ENCODE results near the gene CHCHD4. TPM values are rescaled to one million over a fixed set of nuclear protein-coding genes. Genes with fewer than 3 reads are reported as not detected.

CHCHD4 gene
- total RNA-seq, 1 experiment from 2014 or later, result 44.5 TPM

DNA sequence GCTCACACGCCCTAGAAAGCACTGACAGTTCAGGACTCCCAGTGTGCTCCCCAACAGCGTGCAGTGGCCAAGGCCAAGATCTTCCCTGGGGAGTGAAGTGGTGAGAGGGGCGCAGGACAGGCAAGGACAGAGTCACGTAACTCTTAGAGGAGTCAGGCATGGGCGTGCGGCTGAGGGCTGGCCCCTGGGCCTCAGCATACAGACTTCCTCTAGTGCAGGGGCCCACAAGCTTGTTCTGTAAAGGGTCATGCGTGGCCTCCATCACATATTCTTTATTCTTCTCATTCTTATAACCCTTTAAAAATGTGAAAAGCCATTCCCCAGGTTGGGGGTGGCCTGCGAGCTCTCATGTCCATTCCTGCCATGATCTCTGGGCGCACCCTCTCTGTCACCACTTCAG, 25.4 kb upstream of the CHCHD4 start:
- DNase-seq (ENCODE audit: low read depth), result no peak

DNA sequence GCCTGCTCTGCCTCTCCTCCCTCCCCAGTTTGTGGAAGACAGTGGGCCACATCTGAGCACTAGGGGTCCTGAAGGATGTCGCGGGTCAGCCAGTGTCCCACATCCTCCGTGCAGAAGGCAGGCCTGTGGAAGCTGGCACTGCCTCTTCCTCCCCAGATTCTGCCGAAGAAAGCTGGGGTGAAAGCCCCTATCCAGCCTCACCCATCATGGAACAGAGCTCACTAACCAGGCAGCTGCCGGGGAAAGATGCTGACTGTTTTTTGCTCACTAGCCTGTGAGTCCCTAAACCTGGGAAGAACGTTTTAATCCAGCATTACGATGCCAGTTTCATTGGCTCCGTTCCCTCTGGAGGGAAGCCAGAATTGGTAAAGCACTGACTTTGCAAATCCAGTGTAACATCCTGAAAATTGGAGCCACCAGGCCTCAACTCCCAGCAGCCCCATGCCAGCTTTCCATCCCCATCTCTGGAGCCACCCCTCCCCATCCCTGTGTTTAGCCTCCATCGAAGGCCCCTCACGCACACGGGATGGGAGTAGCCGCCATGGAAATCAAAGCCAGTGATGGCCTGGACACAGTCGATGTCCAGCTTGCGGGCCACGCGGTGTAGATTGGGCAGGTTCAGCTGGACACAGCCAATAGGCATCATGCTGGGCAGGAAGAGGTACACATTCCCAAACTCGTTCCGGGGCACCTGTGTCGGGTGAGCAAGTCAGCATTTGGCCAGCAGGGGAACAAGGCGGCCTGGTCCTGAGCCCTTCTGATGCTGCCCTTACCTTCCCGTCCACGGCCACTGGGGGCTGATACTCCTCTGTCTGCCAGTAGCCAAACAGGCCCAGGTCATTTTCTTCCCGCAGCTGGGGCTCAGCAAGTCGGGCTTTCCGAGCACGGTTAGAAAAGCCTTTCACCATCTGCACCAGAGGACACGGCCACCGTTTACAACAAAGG, 23.6 kb upstream of the CHCHD4 start:
- no peak for DNase-seq (ENCODE audit: low read depth)

GRCh38 chr3:14147617-14148016, 22.9 kb upstream of the CHCHD4 start:
- no peak for DNase-seq (ENCODE audit: low read depth)

DNA sequence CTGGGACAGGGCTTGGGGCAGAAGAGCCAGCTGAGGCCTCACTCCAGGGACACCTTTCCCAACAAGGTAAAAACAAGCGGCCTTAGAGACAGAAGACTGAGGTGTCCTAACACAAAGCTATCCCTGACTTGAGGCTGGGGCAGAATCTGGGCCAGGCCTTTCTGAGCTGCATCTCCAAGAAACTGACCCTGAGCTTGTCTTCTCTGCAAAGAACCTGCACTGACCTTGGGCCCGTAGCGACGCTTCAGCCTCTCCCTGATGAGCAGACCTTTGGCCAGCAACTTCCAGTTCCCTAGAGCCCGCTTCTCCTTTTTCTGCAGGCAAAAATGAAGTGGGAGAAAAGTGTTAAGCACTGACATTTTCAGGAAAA, 22.4 kb upstream of the CHCHD4 start:
- no peak for DNase-seq (ENCODE audit: low read depth)

- no peak for DNase-seq (ENCODE audit: low read depth)
Measured at GRCh38 chr3:14146381-14147065, 21.9 kb upstream of the CHCHD4 start.

GRCh38 chr3:14145670-14146380, 21.2 kb upstream of the CHCHD4 start:
- no peak for DNase-seq (ENCODE audit: low read depth)

- peak; percentile 37 for DNase-seq (ENCODE audit: low read depth)
Measured at GRCh38 chr3:14145236-14145635, 20.6 kb upstream of the CHCHD4 start.

GRCh38 chr3:14144423-14145075, 19.9 kb upstream of the CHCHD4 start:
- DNase-seq (ENCODE audit: low read depth), result peak; percentile 91

GRCh38 chr3:14143271-14144225, 18.9 kb upstream of the CHCHD4 start:
- peak; percentile 82 for DNase-seq (ENCODE audit: low read depth)

GRCh38 chr3:14142567-14143270, 18.0 kb upstream of the CHCHD4 start:
- no peak for DNase-seq (ENCODE audit: low read depth)

- DNase-seq (ENCODE audit: low read depth), result no peak
Measured at GRCh38 chr3:14141602-14142341, 17.1 kb upstream of the CHCHD4 start.

DNA sequence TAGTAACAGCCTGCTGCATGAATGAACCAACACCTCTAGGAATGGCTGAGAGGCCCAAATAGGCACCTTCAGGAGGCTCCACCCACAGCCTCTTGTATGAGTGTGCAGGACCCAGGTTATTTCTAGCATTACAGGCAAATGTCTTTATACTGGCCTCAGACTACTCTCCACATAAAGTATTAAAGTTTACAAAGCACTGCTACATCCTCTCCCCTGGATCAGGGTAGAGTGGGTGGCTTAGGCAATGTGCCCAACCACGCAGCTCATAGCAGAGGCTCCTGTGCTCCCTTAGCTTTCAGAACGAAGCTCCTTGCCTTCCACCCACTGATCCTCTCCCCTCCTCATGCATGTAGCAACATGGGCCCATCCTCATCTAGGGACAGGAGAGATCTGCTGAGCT, 16.5 kb upstream of the CHCHD4 start:
- no peak for DNase-seq (ENCODE audit: low read depth)

DNA sequence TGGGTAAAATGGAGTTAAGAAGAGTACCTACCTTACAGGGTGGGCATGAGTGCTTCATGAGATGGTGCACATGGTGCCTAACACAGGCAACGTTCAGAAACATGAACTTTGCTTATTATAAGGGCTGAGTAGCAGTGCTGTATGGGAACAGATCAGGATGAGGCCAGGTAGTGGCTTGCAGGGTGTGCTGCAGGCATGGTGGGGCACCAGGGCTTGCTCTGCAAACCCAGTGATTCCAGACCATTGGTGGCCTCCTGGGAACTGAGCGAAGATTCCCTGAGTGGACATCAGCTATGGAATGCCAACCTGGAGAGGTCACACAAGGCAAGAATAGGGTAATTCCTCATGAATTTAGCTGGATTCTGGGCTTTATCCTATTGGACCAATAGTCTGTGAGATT, 16.0 kb upstream of the CHCHD4 start:
- DNase-seq (ENCODE audit: low read depth), result no peak

DNA sequence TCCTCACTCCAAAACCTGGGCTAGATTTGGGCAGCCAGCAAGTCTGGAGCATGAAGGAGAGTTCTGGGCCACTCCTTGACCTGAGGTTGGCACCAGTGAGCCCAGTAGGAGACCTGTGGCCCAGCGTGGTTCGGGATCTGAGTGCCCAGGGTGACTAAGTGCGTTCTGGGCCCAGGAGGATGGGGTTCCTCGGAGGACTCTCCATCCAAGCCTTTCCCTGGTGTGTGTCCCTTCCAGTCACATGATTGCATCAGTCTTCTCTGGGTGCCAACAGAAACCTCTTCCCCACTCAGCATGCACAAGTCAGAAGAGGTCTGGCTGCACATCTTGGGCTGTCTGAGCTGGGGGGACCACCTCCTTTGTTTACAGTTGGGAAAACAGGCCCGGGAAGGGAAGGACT, 15.1 kb upstream of the CHCHD4 start:
- no peak for DNase-seq (ENCODE audit: low read depth)

DNA sequence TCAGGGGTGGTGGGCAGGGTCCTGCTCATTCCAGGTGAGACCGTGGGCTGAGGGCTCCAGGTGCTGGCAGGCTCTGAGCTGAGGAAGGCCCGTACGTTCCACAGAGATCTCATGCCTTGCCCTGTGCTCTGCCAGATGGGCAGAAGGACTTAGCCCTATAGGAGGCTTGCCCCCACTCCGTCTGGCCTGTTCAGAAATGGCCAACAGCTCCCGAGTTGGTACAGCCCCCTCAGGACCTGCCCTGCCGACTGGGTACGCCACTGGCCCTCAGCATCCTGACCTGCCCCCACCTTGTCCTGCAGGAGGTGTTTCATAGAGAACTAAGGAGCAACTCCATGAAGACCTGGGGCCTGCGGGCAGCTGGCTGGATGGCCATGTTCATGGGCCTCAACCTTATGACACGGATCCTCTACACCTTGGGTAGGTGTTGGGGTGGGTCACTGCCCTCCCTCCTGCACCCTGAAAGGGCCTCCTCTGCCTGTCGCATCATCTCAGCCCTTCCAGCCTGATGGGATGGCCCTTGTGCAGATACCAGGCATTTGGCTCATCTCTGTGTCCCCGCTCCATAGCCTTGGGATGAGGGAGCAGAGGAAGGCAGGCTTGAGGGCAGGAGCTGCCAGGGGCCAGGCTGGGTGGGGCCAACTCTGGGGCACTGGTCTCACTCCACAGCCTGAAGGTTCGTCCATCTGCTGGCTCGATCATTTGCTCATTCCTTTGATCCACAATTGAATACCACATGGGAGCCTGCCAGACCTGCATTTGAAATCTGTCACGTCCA, 14.4 kb upstream of the CHCHD4 start:
- DNase-seq (ENCODE audit: low read depth), result no peak

DNA sequence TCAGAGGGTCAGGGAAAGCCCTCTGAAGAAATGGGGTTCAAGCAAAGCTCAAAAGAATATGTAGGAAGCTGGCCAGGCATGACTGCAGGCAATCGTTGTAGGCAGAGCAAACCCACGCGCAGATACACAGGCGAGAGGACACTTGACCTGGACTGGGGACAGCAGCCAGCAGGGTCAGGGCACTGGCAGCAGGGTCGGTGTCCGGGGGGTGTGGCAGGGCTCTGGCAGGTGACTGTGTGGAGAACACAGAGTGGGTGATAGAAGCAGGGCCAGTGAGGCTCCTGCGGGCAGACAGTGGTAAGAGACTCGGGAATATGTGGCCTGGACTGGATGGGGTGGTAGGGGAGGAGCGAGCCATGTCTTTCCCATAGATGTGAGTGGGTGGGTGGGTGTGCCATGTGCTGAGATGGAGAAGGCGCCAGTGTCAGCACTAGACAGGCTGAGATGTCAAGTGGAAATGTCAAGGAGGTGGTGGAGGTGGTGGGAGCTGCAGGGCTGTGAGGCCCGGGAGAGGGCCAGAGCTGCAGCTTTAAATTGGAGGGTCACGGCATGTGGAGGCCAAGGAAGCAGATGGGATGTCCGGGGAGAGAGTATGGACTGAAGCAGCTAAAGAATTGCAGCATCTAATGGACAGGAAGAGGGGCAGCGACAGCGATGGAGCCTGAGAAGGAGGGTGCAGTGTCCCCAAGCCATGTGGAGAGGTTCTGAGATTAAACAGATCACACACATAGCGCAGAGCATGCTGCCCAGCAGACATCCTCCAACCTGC, 13.6 kb upstream of the CHCHD4 start:
- no peak for DNase-seq (ENCODE audit: low read depth)

DNA sequence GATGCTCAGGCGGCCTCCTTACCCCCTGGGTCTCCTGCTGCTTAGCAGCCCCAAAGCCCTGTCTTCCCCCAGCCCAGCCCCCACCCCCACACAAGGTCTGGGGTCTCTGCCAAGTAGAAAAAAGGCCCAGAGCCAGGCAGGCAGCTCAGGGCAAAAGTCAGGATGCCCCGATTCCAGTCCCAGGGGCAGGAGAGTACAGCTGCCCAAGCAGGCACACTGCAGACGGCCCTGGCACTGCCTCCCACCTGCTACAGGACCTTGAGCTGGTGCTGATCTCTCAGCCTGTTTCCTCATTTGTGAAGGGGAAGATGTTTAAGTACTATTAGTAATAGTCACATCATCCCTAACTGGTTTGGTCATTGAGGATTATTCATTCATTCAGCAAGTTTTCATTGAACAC, 12.8 kb upstream of the CHCHD4 start:
- DNase-seq (ENCODE audit: low read depth), result no peak

- DNase-seq (ENCODE audit: low read depth), result no peak
Measured at GRCh38 chr3:14137004-14137403, 12.3 kb upstream of the CHCHD4 start.
